Endometrium (tissue), 2 donors: ENCODE data around the gene GPR176.

Experiments used
- FAIRE-seq: peaks from 2 replicates; lab custom pipeline; 2012; peaks lifted over from hg19 to GRCh38; lab: Jason Lieb, UNC
- donor health status: control.
- donor health status: control.

GPR176 gene

GRCh38 chr15:39807791-39808190 is 112.3 kb downstream of the GPR176 start:
- no peak for FAIRE-seq

- FAIRE-seq = no peak
Measured at GRCh38 chr15:39804026-39804425, 116.0 kb downstream of the GPR176 start.

GRCh38 chr15:39803016-39803415 is 117.0 kb downstream of the GPR176 start:
- FAIRE-seq = no peak

GRCh38 chr15:39801641-39802309 is 118.3 kb downstream of the GPR176 start:
- no peak for FAIRE-seq

GRCh38 chr15:39799552-39800011 is 120.5 kb downstream of the GPR176 start:
- FAIRE-seq = no peak

GRCh38 chr15:39798382-39798781 is 121.7 kb downstream of the GPR176 start:
- no peak for FAIRE-seq

- no peak for FAIRE-seq
Measured at GRCh38 chr15:39797407-39797806, 122.7 kb downstream of the GPR176 start.

GRCh38 chr15:39796601-39797000 is 123.5 kb downstream of the GPR176 start:
- FAIRE-seq = no peak

GRCh38 chr15:39795486-39795885 is 124.6 kb downstream of the GPR176 start:
- FAIRE-seq = no peak

- FAIRE-seq = no peak
Measured at GRCh38 chr15:39794954-39795353, 125.1 kb downstream of the GPR176 start.

GRCh38 chr15:39793923-39794322 is 126.1 kb downstream of the GPR176 start:
- FAIRE-seq = no peak

- no peak for FAIRE-seq
Measured at GRCh38 chr15:39792844-39793335, 127.2 kb downstream of the GPR176 start.

- FAIRE-seq = no peak
Measured at GRCh38 chr15:39792025-39792843, 127.8 kb downstream of the GPR176 start.

GRCh38 chr15:39789736-39790135 is 130.3 kb downstream of the GPR176 start:
- no peak for FAIRE-seq

GRCh38 chr15:39788800-39789565 is 131.1 kb downstream of the GPR176 start:
- no peak for FAIRE-seq

GRCh38 chr15:39788108-39788507 is 132.0 kb downstream of the GPR176 start:
- FAIRE-seq = no peak

- no peak for FAIRE-seq
Measured at GRCh38 chr15:39787479-39787878, 132.6 kb downstream of the GPR176 start.

GRCh38 chr15:39786447-39787056 is 133.5 kb downstream of the GPR176 start:
- peak; percentile 57 for FAIRE-seq

GRCh38 chr15:39785841-39786240 is 134.2 kb downstream of the GPR176 start:
- no peak for FAIRE-seq

- no peak for FAIRE-seq
Measured at GRCh38 chr15:39785139-39785538, 134.9 kb downstream of the GPR176 start.

- no peak for FAIRE-seq
Measured at GRCh38 chr15:39784638-39785037, 135.4 kb downstream of the GPR176 start.

- no peak for FAIRE-seq
Measured at GRCh38 chr15:39784125-39784524, 135.9 kb downstream of the GPR176 start.
